Measurements from ENCODE around the gene ZNF628.
"Not testable (repeated sequence)": the region's sequence is repeated elsewhere in the genome, so short reads cannot be mapped to it uniquely, and the experiment has no call there.

Gene ZNF628

GRCh38 chr19:55493052-55493644, 16.7 kb downstream of the ZNF628 start:
- TF ChIP-seq CTCF (conservative IDR thresholded peaks at IDR 0.05; ENCODE audit: control insufficient read depth, insufficient read depth, low read depth, low read length), result no peak
- DNase-seq (ENCODE audit: low read depth), result peak; percentile 61
- peak overlapping the region; percentile 52 for H3K4me3 ChIP-seq (ENCODE audit: control insufficient read depth, low read depth, low read length)

DNA sequence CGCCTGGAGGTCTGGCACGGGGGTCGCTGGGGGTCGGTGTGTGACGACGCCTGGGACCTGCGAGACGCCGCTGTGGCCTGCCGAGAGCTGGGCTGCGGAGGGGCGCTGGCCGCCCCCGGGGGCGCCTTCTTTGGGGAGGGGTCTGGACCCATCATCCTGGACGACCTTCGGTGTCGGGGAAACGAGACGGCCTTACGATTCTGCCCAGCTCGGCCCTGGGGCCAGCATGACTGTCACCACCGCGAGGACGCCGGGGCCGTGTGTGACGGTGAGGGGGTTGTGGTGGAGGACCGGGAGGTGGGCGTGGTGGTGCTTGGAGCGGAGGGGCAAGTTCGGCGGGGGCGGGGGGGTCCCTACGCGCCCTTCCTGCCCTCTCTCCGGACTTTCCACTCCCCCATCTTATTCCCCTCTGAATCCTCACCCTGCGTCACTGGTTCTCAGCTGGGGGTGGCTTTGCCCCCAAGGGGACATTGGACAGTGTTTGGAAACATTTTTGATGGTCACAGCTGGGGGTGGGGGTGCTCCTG, 17.3 kb downstream of the ZNF628 start:
- TF ChIP-seq CTCF (conservative IDR thresholded peaks at IDR 0.05; ENCODE audit: control insufficient read depth, insufficient read depth, low read depth, low read length), result no peak
- DNase-seq (ENCODE audit: low read depth), result peak; percentile 79
- peak overlapping the region; percentile 52 for H3K4me3 ChIP-seq (ENCODE audit: control insufficient read depth, low read depth, low read length)

- no peak for TF ChIP-seq CTCF (conservative IDR thresholded peaks at IDR 0.05; ENCODE audit: control insufficient read depth, insufficient read depth, low read depth, low read length)
- H3K4me3 ChIP-seq (ENCODE audit: control insufficient read depth, low read depth, low read length), result peak overlapping the region; percentile 52
- peak; percentile 91 for DNase-seq (ENCODE audit: low read depth)
Observed at GRCh38 chr19:55494172-55494761, 17.9 kb downstream of the ZNF628 start.

DNA sequence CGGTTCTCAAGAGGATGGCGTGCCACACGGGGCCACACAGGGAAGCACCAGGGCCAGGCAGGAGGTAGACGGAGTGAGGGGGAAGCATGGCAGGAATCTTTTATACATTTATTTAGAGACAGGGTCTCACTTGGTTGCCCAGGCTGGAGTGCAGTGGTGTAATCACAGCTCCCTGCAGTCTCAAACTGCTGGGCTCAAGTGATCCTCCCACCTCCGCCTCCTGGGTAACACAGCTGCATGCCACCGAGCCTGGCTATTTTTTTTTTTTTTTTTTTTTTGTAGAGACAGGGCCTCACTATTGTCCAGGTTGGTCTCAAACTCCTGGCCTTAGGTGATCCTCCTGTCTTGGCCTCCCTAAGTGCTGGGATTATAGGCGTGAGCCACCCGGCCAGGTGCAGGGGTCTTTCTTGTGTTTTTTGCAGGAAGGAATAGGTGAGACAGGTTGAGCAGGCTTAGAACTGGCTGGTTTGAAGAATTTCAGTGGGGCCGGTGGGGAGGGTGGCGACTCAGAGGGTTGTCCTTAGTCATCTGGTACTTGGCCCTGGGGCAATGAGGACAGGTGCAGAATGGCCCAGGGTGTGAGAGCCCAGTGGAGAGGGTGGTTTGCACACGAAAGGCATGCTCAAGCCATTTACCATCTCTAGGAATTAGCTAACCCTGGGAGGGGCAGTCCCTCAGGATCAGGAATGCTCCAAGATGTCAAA, 19.4 kb downstream of the ZNF628 start:
- no peak for TF ChIP-seq CTCF (conservative IDR thresholded peaks at IDR 0.05; ENCODE audit: control insufficient read depth, insufficient read depth, low read depth, low read length)
- no peak for DNase-seq (ENCODE audit: low read depth)
- H3K4me3 ChIP-seq (ENCODE audit: control insufficient read depth, low read depth, low read length), result no peak overlapping the region

DNA sequence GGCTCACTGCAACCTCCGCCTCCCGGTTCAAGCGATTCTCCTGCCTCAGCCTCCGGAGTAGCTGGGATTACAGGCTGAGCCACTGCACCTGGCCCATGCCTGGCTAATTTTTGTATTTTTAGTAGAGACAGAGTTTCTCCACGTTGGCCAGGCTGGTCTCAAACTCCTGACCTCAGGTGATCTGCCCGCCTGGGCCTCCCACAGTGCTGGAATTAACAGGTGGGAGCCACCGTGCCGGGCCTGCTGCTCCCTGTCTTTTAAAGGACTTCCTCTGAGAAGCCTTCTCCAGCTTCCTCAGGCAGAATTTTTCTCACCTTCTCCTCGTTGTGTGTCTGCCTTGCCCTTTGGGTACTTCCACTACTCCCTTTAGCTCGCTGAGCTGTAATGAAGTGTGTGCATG, 20.4 kb downstream of the ZNF628 start:
- not testable (repeated sequence) for H3K4me3 ChIP-seq (ENCODE audit: control insufficient read depth, low read depth, low read length); DNase-seq (ENCODE audit: low read depth)

- TF ChIP-seq CTCF (conservative IDR thresholded peaks at IDR 0.05; ENCODE audit: control insufficient read depth, insufficient read depth, low read depth, low read length), result no peak
- H3K4me3 ChIP-seq (ENCODE audit: control insufficient read depth, low read depth, low read length), result no peak overlapping the region
- DNase-seq (ENCODE audit: low read depth), result no peak
Observed at GRCh38 chr19:55497763-55498162, 21.3 kb downstream of the ZNF628 start.

DNA sequence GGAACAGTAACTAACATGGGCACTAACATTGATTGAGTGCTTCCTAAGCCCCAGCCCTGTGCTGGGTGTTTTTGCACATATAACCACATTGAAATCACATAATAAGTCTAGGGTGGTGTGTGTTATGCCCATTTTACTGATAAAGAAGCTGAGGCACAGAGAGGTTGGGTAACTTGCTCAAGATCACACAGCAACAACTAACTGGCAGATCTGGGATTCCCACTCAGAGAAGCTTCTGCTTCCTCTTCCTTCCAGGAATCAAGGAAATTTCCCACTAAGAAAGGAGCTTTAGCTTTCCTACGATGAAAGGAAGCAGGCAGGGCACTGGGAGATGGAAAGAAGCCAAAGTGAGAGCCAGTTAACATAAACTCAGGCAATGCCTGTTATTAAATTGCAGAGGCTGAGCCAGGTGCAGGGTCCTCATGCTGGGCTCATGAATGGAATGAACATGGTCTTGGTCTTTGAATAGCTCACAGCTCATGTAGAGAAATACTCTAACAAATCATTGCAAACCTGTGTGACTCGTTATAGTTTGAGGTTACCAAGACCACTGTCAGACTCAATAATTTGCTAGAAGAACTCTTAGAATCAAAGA, 21.9 kb downstream of the ZNF628 start:
- DNase-seq (ENCODE audit: low read depth), result no peak
- H3K4me3 ChIP-seq (ENCODE audit: control insufficient read depth, low read depth, low read length), result no peak overlapping the region
- TF ChIP-seq CTCF (conservative IDR thresholded peaks at IDR 0.05; ENCODE audit: control insufficient read depth, insufficient read depth, low read depth, low read length), result no peak
